ENCODE measurements around the gene MICU1.
"Not testable (repeated sequence)": the region's sequence is repeated elsewhere in the genome, so short reads cannot be mapped to it uniquely, and the experiment has no call there.

The MICU1 gene

GRCh38 chr10:72429931-72430330 lies 195.9 kb downstream of the MICU1 start:
- no peak for DNase-seq

- DNase-seq = no peak
These were observed 198.9 kb downstream of the MICU1 start for GRCh38 chr10:72426986-72427385.

- DNase-seq = no peak
These were observed 200.7 kb downstream of the MICU1 start for GRCh38 chr10:72425133-72425532.

GRCh38 chr10:72424561-72424960 lies 201.3 kb downstream of the MICU1 start:
- DNase-seq = no peak

- DNase-seq = no peak
These were observed 202.5 kb downstream of the MICU1 start for GRCh38 chr10:72423426-72423825.

GRCh38 chr10:72421885-72422540 lies 203.9 kb downstream of the MICU1 start:
- no peak for DNase-seq

GRCh38 chr10:72419241-72419640 lies 206.6 kb downstream of the MICU1 start:
- no peak for DNase-seq

- DNase-seq = no peak
These were observed 207.2 kb downstream of the MICU1 start for GRCh38 chr10:72418679-72419078.

GRCh38 chr10:72417971-72418370 lies 207.9 kb downstream of the MICU1 start:
- DNase-seq = no peak

- no peak for DNase-seq
These were observed 209.2 kb downstream of the MICU1 start for GRCh38 chr10:72416661-72417060.

GRCh38 chr10:72414642-72415041 lies 211.2 kb downstream of the MICU1 start:
- no peak for DNase-seq

GRCh38 chr10:72409167-72409566 lies 216.7 kb downstream of the MICU1 start:
- no peak for DNase-seq

GRCh38 chr10:72407927-72408600 lies 217.8 kb downstream of the MICU1 start:
- DNase-seq = no peak

- no peak for DNase-seq
These were observed 218.4 kb downstream of the MICU1 start for GRCh38 chr10:72407471-72407870.

GRCh38 chr10:72395581-72395980 lies 230.3 kb downstream of the MICU1 start:
- DNase-seq = not testable (repeated sequence)

- DNase-seq = no peak
These were observed 233.3 kb downstream of the MICU1 start for GRCh38 chr10:72392571-72392970.

GRCh38 chr10:72390764-72391163 lies 235.1 kb downstream of the MICU1 start:
- no peak for DNase-seq

- DNase-seq = no peak
These were observed 236.2 kb downstream of the MICU1 start for GRCh38 chr10:72389716-72390115.

GRCh38 chr10:72389014-72389413 lies 236.9 kb downstream of the MICU1 start:
- DNase-seq = no peak

GRCh38 chr10:72388062-72388461 lies 237.8 kb downstream of the MICU1 start:
- DNase-seq = no peak

GRCh38 chr10:72386916-72387586 lies 238.8 kb downstream of the MICU1 start:
- DNase-seq = no peak

GRCh38 chr10:72385724-72386123 lies 240.2 kb downstream of the MICU1 start:
- no peak for DNase-seq

GRCh38 chr10:72384982-72385381 lies 240.9 kb downstream of the MICU1 start:
- DNase-seq = not testable (repeated sequence)

GRCh38 chr10:72379776-72380175 lies 246.1 kb downstream of the MICU1 start:
- no peak for DNase-seq

Measured in activated effector memory CD4-positive, alpha-beta T cell treated with Interleukin-2 at 50 U/mL for 16 hours (primary cell).